ENCODE data around the gene SSB. TPM values are rescaled to one million over a fixed set of nuclear protein-coding genes. Genes with fewer than 3 reads are reported as not detected.
"Not testable (repeated sequence)": the region's sequence is repeated elsewhere in the genome, so short reads cannot be mapped to it uniquely, and the experiment has no call there.

Gene SSB
- total and polyA plus RNA-seq, 4 donors, result 29.9 to 61.4 (median 42.2) TPM

- not testable (repeated sequence) for H3K36me3 ChIP-seq (ENCODE audit: control insufficient read depth in 4 of 4, insufficient read depth in 3 of 4, low read depth in 1 of 4, low read length in 3 of 4); H3K9ac ChIP-seq (ENCODE audit: low read depth in 1 of 2, low read length in 2 of 2); H3K9me3 ChIP-seq (ENCODE audit: control insufficient read depth in 4 of 4, low read length in 3 of 4); DNase-seq (ENCODE audit: low spot score); H3K27me3 ChIP-seq (ENCODE audit: control insufficient read depth in 4 of 4, insufficient read depth in 4 of 4, low read length in 3 of 4); H3K4me3 ChIP-seq (ENCODE audit: low read depth in 1 of 3, low read length in 3 of 3)
- 38% methylated on average over 8 of the region's 8 CpGs for WGBS
- Histone ChIP-seq H3K4me1 (ENCODE audit: control insufficient read depth in 4 of 4, insufficient read depth in 4 of 4, low read length in 3 of 4) (peaks cover 10 to 22% (median 17%) of the 10 kb centered on the region in 4 donors), H3K27ac (ENCODE audit: low read depth in 1 of 2, low read length in 2 of 2) (peak overlapping the region; percentile 8 to 10)
- peak; percentile 44 to 59 for TF ChIP-seq HNF4A (conservative IDR thresholded peaks at IDR 0.05)
- TF ChIP-seq YY1 (IDR thresholded peaks at IDR 0.05), result peak; percentile 35
- peak; percentile 81 to 88 for TF ChIP-seq RXRA (IDR thresholded peaks at IDR 0.05)
- peak in 1 of 2 donors; percentile 10 for TF ChIP-seq JUND (IDR thresholded peaks at IDR 0.05)
- peak; percentile 72 for TF ChIP-seq NR2F2 (IDR thresholded peaks at IDR 0.05)
- peak; percentile 40 for TF ChIP-seq SP1 (IDR thresholded peaks at IDR 0.05)
These were observed 50.5 kb downstream of the SSB start for GRCh38 chr2:169848959-169849693.

GRCh38 chr2:169849710-169850109, 51.0 kb downstream of the SSB start:
- Histone ChIP-seq H3K4me3 (ENCODE audit: low read depth in 1 of 3, low read length in 3 of 3) (no peak overlapping the region), H3K27me3 (ENCODE audit: control insufficient read depth in 4 of 4, insufficient read depth in 4 of 4, low read length in 3 of 4) (no peaks in the 10 kb centered on the region), H3K9me3 (ENCODE audit: control insufficient read depth in 4 of 4, low read length in 3 of 4) (no peaks in the 10 kb centered on the region), H3K36me3 (ENCODE audit: control insufficient read depth in 4 of 4, insufficient read depth in 3 of 4, low read depth in 1 of 4, low read length in 3 of 4) (no peaks in the 10 kb centered on the region), H3K27ac (ENCODE audit: low read depth in 1 of 2, low read length in 2 of 2) (no peak overlapping the region), H3K4me1 (ENCODE audit: control insufficient read depth in 4 of 4, insufficient read depth in 4 of 4, low read length in 3 of 4) (peaks cover 10 to 22% (median 17%) of the 10 kb centered on the region in 4 donors), H3K9ac (ENCODE audit: low read depth in 1 of 2, low read length in 2 of 2) (no peak overlapping the region)
- DNase-seq (ENCODE audit: low spot score), result no peak
- no peak for TF ChIP-seq JUND (IDR thresholded peaks at IDR 0.05)
- TF ChIP-seq SP1 (IDR thresholded peaks at IDR 0.05), result no peak
- TF ChIP-seq EGR1 (IDR thresholded peaks at IDR 0.05; ENCODE audit: low read depth in 2 of 2), result no peak
- TF ChIP-seq, protein P1, sequence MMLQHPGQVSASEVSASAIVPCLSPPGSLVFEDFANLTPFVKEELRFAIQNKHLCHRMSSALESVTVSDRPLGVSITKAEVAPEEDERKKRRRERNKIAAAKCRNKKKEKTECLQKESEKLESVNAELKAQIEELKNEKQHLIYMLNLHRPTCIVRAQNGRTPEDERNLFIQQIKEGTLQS (IDR thresholded peaks at IDR 0.05), result no peak
- no peak for TF ChIP-seq FOXA1 (IDR thresholded peaks at IDR 0.05)
- TF ChIP-seq NR2F2 (IDR thresholded peaks at IDR 0.05), result no peak
- TF ChIP-seq, protein P2, sequence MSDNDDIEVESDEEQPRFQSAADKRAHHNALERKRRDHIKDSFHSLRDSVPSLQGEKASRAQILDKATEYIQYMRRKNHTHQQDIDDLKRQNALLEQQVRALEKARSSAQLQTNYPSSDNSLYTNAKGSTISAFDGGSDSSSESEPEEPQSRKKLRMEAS (IDR thresholded peaks at IDR 0.05), result no peak
- TF ChIP-seq, protein P3, sequence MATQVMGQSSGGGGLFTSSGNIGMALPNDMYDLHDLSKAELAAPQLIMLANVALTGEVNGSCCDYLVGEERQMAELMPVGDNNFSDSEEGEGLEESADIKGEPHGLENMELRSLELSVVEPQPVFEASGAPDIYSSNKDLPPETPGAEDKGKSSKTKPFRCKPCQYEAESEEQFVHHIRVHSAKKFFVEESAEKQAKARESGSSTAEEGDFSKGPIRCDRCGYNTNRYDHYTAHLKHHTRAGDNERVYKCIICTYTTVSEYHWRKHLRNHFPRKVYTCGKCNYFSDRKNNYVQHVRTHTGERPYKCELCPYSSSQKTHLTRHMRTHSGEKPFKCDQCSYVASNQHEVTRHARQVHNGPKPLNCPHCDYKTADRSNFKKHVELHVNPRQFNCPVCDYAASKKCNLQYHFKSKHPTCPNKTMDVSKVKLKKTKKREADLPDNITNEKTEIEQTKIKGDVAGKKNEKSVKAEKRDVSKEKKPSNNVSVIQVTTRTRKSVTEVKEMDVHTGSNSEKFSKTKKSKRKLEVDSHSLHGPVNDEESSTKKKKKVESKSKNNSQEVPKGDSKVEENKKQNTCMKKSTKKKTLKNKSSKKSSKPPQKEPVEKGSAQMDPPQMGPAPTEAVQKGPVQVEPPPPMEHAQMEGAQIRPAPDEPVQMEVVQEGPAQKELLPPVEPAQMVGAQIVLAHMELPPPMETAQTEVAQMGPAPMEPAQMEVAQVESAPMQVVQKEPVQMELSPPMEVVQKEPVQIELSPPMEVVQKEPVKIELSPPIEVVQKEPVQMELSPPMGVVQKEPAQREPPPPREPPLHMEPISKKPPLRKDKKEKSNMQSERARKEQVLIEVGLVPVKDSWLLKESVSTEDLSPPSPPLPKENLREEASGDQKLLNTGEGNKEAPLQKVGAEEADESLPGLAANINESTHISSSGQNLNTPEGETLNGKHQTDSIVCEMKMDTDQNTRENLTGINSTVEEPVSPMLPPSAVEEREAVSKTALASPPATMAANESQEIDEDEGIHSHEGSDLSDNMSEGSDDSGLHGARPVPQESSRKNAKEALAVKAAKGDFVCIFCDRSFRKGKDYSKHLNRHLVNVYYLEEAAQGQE (IDR thresholded peaks at IDR 0.05), result no peak
- TF ChIP-seq YY1 (IDR thresholded peaks at IDR 0.05), result no peak
- TF ChIP-seq RAD21 (IDR thresholded peaks at IDR 0.05), result no peak
- TF ChIP-seq RXRA (IDR thresholded peaks at IDR 0.05), result no peak
- TF ChIP-seq FOXA2 (IDR thresholded peaks at IDR 0.05), result no peak
- TF ChIP-seq, protein P4, sequence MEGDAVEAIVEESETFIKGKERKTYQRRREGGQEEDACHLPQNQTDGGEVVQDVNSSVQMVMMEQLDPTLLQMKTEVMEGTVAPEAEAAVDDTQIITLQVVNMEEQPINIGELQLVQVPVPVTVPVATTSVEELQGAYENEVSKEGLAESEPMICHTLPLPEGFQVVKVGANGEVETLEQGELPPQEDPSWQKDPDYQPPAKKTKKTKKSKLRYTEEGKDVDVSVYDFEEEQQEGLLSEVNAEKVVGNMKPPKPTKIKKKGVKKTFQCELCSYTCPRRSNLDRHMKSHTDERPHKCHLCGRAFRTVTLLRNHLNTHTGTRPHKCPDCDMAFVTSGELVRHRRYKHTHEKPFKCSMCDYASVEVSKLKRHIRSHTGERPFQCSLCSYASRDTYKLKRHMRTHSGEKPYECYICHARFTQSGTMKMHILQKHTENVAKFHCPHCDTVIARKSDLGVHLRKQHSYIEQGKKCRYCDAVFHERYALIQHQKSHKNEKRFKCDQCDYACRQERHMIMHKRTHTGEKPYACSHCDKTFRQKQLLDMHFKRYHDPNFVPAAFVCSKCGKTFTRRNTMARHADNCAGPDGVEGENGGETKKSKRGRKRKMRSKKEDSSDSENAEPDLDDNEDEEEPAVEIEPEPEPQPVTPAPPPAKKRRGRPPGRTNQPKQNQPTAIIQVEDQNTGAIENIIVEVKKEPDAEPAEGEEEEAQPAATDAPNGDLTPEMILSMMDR (IDR thresholded peaks at IDR 0.05; ENCODE audit: low read depth, low read length, missing input control), result no peak
- TF ChIP-seq HNF4G (IDR thresholded peaks at IDR 0.05), result no peak
- TF ChIP-seq GABPA (IDR thresholded peaks at IDR 0.05 in 1 of 2, conservative IDR thresholded peaks at IDR 0.05 in 1 of 2), result no peak
- TF ChIP-seq ZBTB33 (IDR thresholded peaks at IDR 0.05), result no peak
- TF ChIP-seq HNF4A (conservative IDR thresholded peaks at IDR 0.05), result no peak
- WGBS, result 68% methylated on average over 1 of the region's 1 CpG

Measured in liver (tissue), 9 donors.